Measurements from ENCODE around the gene RFC4.

GRCh38 chr3:186852994-186853393 lies 46.7 kb upstream of the RFC4 start:
- TF ChIP-seq EZH2 (conservative IDR thresholded peaks at IDR 0.05; ENCODE audit: low read depth, low read length) (no peak), RAD51 (IDR thresholded peaks at IDR 0.05; ENCODE audit: borderline replicate concordance) (no peak), NCOA2 (CRISPR knock-in tag; IDR thresholded peaks at IDR 0.05) (no peak), NR2C2 (CRISPR knock-in tag; IDR thresholded peaks at IDR 0.05; ENCODE audit: borderline replicate concordance) (no peak), ZNF530 (CRISPR knock-in tag; IDR thresholded peaks at IDR 0.05; ENCODE audit: low read depth) (no peak), MEF2D (CRISPR knock-in tag; IDR thresholded peaks at IDR 0.05) (no peak), NPAS2 (CRISPR knock-in tag; IDR thresholded peaks at IDR 0.05; ENCODE audit: borderline replicate concordance) (no peak), BCLAF1 (IDR thresholded peaks at IDR 0.05) (no peak)

Data from HepG2 (cell line).